ENCODE measurements around the gene RRP15. TPM values are rescaled to one million over a fixed set of nuclear protein-coding genes. Genes with fewer than 3 reads are reported as not detected.

Gene RRP15
- total and polyA plus RNA-seq, 2 of the 8 experiments (the other 6 are each of a cell fraction or from before 2014, with no cell fraction given) = 3.7 to 52.8 TPM

- no peak overlapping the region for H2BK5ac ChIP-seq (ENCODE audit: low read depth, low read length)
- FAIRE-seq = no peak
Observed at GRCh38 chr1:218272366-218272765, 12.7 kb upstream of the RRP15 start.

More at GRCh38 chr1:218272366-218272765, 12.7 kb upstream of the RRP15 start:
- H2AK5ac ChIP-seq (ENCODE audit: low read depth, low read length) = no peak overlapping the region
- H3K9me3 ChIP-seq (ENCODE audit: insufficient read depth in 2 of 2, low read depth in 1 of 2, low read length in 1 of 2) = no peaks in the 10 kb centered on the region
- no peaks in the 10 kb centered on the region for H3K79me2 ChIP-seq (ENCODE audit: control insufficient read depth in 1 of 2, insufficient read depth in 2 of 2, low read length in 2 of 2)
- no peaks in the 10 kb centered on the region for H3K27me3 ChIP-seq (replicated peaks in 1 of 4; ENCODE audit: control insufficient read depth in 3 of 4, extremely low read depth in 1 of 4, insufficient read depth in 3 of 4, low read length in 3 of 4)
- no peaks in the 10 kb centered on the region for H3K4me1 ChIP-seq (replicated peaks in 1 of 4; ENCODE audit: control insufficient read depth in 3 of 4, insufficient read depth in 4 of 4, low read length in 3 of 4)
- H3K18ac ChIP-seq (ENCODE audit: extremely low read depth, low read length) = no peak overlapping the region
- no peaks in the 10 kb centered on the region for H3K23me2 ChIP-seq (ENCODE audit: low read depth, low read length)
- no peaks in the 10 kb centered on the region for H4K20me1 ChIP-seq (replicated peaks in 1 of 2; ENCODE audit: control insufficient read depth in 1 of 2, insufficient read depth in 2 of 2, low read length in 2 of 2)
- no peak overlapping the region for H3K9ac ChIP-seq (replicated peaks in 1 of 4; ENCODE audit: extremely low read depth in 1 of 4, low read depth in 3 of 4, low read length in 3 of 4)
- ChIA-PET CTCF (ENCODE audit: partially characterized antibody) (interaction anchor here (2.0 kb wide), 1 partner anchor 12 kb away, joined by 7 read pairs; no protein-coding TSS in a partner anchor), POLR2A (ENCODE audit: partially characterized antibody) (no interaction called here)
- no peak for DNase-seq (ENCODE audit: low read depth in 1 of 2, low spot score in 2 of 2)
- TF ChIP-seq SIRT6 (IDR thresholded peaks at IDR 0.05; ENCODE audit: low read length) = no peak
- no peak for TF ChIP-seq GABPA (IDR thresholded peaks at IDR 0.05; ENCODE audit: borderline replicate concordance, insufficient read depth, low read length)
- no peak for TF ChIP-seq POLR2AphosphoS5 (IDR thresholded peaks at IDR 0.05; ENCODE audit: low read depth, low read length)
- no peak overlapping the region for H2BK120ac ChIP-seq (replicated peaks; ENCODE audit: low read depth, low read length)
- no peak overlapping the region for H4K5ac ChIP-seq (ENCODE audit: insufficient read length, low read depth, low read length)
- no peak overlapping the region for H3K56ac ChIP-seq (replicated peaks; ENCODE audit: insufficient read length, low read depth, low read length)
- H4K8ac ChIP-seq (ENCODE audit: extremely low read depth, insufficient read depth, low read length) = no peak overlapping the region
- no peak overlapping the region for H4K91ac ChIP-seq (replicated peaks; ENCODE audit: insufficient read length, low read length)
- no peaks in the 10 kb centered on the region for H3K79me1 ChIP-seq (ENCODE audit: low read depth, low read length)
- H2BK15ac ChIP-seq (ENCODE audit: low read length) = no peak overlapping the region
- WGBS, 2 experiments (ENCODE audit: extremely low coverage in 1 of 2, insufficient coverage in 1 of 2, insufficient read length in 1 of 2, insufficient replicate concordance in 2 of 2, low coverage in 1 of 2, low lambda C conversion rate in 2 of 2, missing lambda C conversion rate in 1 of 2) = 89% methylated on average over 6 of the region's 6 CpGs; no CpG with 5 or more reads in 1 of the 2 experiments
- H2BK12ac ChIP-seq (ENCODE audit: low read depth, low read length) = no peak overlapping the region
- no peak overlapping the region for H3K4me3 ChIP-seq (ENCODE audit: extremely low read depth in 1 of 4, insufficient read depth in 2 of 4, low read depth in 3 of 4, low read length in 4 of 4)
- H3K4me2 ChIP-seq (ENCODE audit: insufficient read depth in 1 of 2, low read depth in 2 of 2, low read length in 2 of 2) = no peak overlapping the region
- no peak overlapping the region for H2AFZ ChIP-seq (ENCODE audit: low read length)
- no peaks in the 10 kb centered on the region for H3K36me3 ChIP-seq (ENCODE audit: control insufficient read depth in 2 of 4, insufficient read depth in 4 of 4, low read length in 3 of 4)
- no peak overlapping the region for H3K14ac ChIP-seq (ENCODE audit: insufficient read length)
- H3K23ac ChIP-seq (ENCODE audit: insufficient read length) = no peak overlapping the region
- no peak overlapping the region for H3K27ac ChIP-seq (ENCODE audit: low read depth, low read length)
- H3K4ac ChIP-seq (replicated peaks; ENCODE audit: insufficient read length, low read depth, low read length) = no peak overlapping the region
- no peak overlapping the region for H2BK20ac ChIP-seq (ENCODE audit: low read length)

Measured in H1 (cell line).